Adipose tissue (tissue), 3 donors: Measurements from ENCODE around the gene PRR3. TPM values are rescaled to one million over a fixed set of nuclear protein-coding genes. Genes with fewer than 3 reads are reported as not detected.
"Not testable (repeated sequence)": the region's sequence is repeated elsewhere in the genome, so short reads cannot be mapped to it uniquely, and the experiment has no call there.

Experiments
- H3K27ac ChIP-seq: one replicate; pipeline ENCODE4 v1.5.1; 2013; ENCODE audit warnings: low read depth, low read length
- WGBS, 3 donors: extraction: QIAGEN DNeasy Blood & Tissue Kit; methylation state at CpG; one replicate each; pipeline ENCODE4 v1.1.7; 2013; 5-methylcytosine and 5-hydroxymethylcytosine counted together
- polyA plus RNA-seq, 3 donors: library from polyadenylated mRNA; stranded (reverse); fragments of 200-250 nt; gene quantifications; one replicate each; pipeline ENCODE4 v1.2.3, GENCODE V29; 2013
- donor health status: healthy with polysubstance abuse.
- donor health status: Bipolar disorder and iron deficiency.
- donor health status: healthy.

PRR3 gene, protein sequence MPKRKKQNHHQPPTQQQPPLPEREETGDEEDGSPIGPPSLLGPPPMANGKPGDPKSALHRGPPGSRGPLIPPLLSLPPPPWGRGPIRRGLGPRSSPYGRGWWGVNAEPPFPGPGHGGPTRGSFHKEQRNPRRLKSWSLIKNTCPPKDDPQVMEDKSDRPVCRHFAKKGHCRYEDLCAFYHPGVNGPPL
- 1 to 10 TPM; 4.0 to 6.2 (median 5.3) TPM for polyA plus RNA-seq

DNA sequence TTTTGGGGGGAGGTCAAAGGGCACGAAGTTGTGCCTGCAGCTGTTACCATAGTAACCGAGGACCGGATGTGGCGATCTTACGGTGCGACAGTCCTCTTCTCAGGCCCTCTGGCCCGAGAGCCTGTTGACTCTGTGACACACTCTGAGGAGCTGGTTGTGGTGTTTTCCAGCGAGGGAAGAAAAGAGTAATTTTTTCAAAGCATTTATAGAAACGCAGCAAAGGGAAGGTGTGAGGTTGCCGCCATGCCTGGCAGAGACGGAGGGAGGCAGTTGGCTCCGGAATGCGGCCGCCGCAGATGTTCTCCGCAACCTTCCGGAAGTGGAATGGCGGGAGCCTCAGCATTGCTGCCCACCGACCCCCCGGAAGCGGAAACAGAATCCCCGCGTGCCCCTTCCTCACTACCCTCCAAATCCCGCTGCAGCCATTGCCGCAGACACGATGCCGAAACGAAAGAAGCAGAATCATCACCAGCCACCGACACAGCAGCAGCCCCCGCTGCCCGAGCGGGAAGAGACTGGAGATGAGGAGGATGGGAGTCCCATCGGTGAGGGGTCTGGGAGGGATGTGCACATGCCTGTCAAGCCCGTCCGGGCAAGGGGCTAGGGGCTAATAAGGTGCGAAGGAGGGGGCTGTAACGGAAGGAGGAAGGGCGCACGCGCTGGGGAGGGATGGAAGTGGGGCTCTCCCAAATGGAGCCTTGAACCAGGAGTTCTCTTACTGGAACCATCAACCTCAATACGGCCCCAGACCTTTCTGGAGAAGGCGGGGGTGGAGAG lies at the start of gene PRR3:
Gene PRR3 (plus strand): TSS at position 390 of the 777 bp plus-strand sequence. CDS start 50 bp downstream, at position 440.
- 0 to 1% (median 0%) methylated on average over 42 of the region's 42 CpGs for WGBS, 3 donors
- peak within 1 kb of the TSS; percentile 96 for H3K27ac ChIP-seq

DNA sequence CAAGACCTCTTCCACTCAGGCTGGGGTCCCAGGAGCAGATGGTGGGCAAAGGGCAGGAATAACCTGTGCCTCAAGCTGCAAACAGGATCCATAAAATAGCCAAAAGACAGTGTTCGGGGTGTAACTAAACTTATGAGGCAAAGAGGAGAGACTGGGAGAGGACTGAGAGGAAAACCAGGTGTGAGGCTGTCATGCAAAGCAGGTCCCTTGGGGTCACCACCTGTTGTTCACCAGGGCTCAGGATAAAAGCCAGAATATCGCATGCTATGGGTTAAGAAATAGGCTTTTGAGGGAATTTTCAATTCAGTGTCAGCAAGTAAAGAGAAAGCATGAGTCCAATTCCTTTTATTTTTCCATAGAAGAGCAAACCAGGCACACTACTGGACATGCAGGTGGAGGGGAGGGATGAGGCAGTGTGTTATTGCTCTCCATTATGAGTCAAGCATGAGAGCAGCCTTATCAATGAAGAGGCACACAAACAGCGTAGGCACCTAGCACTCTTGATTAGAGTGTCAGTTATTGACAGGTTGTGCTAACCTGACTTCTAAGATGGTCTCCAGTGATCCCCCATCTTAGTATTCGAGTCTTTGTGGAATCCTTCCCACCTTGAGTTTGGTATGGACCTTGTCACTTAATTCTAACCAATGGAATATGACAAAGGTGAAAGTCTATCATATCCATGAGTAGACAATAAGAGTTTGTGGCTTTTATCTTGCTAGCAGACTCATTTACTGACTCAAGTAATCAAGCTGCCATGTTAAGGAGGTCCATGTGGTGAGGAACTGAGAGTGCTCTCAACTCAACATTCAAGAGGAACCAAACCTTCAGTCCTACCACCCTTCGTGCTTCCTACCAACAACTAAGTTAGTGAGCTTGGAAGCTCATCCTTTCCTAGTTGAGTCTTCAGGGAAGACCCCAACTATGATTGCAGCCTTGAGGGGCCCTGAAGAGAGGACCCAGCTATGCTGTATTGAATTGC lies 49.0 kb upstream of the PRR3 start:
- no peak overlapping the region for H3K27ac ChIP-seq
- 71 to 85% (median 82%) methylated on average over 5 of the region's 5 CpGs for WGBS, 3 donors

DNA sequence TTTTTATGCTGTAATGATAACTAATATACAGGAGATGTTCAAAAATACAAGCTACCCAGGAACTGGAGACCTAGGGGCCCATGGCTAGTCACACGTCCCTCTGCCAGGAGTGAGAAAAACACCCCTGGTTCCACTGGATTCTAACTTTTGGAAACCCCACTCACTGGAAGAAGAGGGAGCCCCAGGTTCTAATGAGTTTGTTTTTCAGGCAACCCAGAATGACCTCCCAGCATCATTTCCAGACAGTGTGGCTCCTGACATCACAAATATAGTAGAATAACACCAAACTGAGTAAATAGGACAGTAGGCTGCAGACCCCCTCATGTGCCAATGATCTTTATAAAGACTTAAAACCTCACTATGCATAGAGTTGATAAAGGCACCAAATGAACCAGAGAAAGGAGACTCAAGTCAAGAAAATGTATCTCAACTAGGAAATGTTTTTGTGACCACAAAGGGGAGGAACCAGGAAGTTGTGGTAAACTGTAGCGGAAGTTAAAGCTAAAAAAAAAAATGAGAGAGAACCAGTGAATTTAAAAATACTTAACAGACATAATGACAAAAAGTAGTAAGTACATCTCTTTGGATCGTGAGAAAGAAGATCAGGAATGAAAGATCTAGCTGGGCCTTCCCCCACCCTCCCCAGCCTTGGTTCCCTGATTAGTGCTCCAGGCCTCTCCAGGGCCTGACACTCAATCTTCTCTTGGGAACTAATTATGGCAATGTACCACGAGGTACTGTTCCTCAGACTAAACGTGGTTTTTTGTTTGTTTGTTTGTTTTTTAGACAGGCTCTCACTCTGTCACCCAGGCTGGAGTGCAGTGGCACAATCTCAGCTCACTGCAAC lies 48.0 kb upstream of the PRR3 start:
- no peak overlapping the region for H3K27ac ChIP-seq
- 25 to 37% (median 29%) methylated on average over 5 of the region's 5 CpGs for WGBS, 3 donors

DNA sequence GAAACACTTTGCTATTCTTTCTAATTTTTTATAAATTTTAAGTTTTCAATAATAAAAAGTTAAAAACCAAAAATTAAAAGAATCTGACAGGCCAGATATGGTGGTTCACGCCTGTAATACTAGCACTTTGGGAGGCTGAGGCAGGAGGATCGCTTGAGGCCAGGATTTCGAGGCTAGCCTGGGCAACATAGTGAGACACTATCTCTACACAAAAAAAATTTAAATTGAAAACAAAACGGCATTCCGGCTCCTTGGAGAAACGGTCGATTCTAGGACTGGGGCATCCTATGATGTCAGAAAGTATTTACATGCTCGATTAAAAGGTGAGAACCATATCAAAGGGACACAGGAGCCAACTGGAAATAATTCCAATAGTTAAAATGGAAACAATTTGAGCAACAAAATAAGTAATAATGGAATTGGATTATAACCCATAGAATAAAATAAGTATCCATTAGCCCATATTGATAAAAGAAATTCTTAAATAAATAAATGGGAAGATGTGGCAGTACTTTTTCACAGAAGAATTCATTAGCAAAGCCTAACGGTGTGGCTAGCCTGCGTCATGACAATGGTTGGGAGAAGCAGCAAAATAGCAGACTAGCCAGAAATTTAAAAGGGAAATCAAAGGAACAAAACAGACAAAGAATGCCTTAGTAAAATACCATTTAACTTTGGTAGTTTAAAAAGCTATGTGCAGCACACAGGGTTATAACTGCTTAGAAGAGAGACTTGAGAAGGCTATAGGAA lies 46.5 kb upstream of the PRR3 start:
- 80 to 86% (median 84%) methylated on average over 10 of the region's 10 CpGs for WGBS, 3 donors
- H3K27ac ChIP-seq = no peak overlapping the region

DNA sequence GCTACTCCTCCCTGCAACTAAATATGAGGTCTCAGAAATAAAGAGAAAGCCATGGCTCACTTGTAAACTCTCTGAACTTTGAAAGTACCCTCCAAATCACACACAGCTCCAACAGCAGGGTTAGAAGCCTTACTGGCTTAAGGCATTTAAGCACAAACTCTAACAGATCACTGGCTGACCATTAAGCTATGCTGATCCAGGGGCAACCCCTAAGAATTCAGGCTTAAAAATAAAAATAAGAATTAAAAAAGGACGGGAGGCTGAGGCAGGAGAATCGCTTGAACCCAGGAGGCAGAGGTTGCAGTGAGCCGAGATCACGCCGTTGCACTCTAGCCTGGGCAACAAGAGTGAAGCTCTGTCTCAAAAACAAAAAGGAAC lies 45.9 kb upstream of the PRR3 start:
- WGBS, 3 donors = 65 to 74% (median 66%) methylated on average over 5 of the region's 5 CpGs
- no peak overlapping the region for H3K27ac ChIP-seq

DNA sequence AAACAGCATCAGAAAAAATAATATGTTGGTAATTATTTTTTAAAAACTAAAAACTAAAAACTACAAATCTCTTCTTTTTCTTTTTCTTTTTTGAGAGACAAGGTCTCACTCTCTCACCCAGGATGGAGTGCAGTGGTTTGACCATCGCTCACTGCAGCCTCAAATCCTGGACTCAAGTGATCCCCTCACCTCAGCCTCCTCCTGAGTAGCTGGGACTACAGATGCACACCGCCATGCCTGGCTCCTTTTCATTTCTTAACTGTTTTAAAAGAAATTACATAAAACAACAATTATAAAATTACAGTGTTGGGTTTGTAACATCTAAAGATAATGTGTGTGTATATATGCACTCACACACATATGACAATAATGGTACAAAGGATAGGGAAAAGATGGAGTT lies 43.6 kb upstream of the PRR3 start:
- H3K27ac ChIP-seq = no peak overlapping the region
- 93 to 99% (median 97%) methylated on average over 2 of the region's 2 CpGs for WGBS, 3 donors

DNA sequence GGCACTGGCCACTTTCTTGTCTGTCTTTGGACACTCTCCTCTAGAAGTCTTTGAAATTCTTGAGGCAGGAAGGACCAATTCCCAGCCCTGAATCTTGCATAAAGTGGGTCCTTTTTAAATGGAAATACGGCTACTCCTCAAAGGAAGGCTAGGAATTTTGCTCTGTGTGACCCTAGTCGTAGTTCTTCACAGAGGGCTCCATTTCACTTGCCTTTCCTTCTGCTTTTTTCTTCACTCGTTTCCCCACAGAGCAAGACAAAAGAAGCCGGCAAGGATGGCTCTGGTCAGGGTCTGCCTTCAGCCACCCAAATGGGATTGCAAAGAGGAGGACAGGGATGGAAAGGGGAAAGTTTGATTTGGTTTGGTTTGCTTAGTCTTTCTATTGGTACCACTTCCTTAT lies 42.0 kb upstream of the PRR3 start:
- 33 to 37% (median 36%) methylated on average over 4 of the region's 4 CpGs for WGBS, 3 donors
- H3K27ac ChIP-seq = no peak overlapping the region

DNA sequence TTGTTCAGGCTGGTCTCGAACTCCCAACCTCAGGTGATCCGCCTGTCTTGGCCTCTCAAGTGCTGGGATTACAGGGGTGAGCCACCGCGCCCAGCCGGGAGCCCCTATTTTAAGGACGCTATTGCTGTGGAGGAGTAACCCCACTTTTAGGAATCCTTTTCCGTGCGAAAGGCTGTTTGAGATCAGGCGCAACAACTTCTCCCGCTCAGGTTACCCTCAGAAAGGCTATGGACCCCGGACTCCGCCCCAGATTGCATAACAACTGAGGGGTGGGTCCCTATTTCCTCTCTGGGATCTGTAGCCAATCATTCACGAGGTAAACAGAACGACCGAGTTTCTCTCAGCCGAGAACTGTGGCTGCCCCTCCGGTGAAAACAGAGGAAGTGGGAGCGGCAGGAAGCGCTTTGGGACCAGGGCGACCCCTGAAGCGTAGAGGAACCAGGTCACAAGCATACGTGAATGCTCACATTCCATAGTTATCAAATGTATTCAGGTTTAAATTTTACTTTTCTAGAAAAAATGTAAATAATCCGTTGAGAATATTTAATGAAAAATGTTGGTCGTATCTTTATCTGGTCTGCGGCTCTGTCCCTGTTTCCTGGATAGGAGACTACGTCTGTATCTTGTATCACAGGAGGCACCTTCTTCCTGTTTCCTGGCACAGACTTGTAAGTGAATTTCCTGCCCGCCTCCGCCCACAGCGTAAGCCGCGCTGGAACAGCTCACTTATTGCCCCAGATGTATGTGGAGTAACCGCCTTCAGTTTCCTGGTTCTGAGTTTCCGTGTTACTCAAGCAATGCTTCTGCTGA lies 40.9 kb upstream of the PRR3 start:
- H3K27ac ChIP-seq = peak overlapping the region; percentile 83

DNA sequence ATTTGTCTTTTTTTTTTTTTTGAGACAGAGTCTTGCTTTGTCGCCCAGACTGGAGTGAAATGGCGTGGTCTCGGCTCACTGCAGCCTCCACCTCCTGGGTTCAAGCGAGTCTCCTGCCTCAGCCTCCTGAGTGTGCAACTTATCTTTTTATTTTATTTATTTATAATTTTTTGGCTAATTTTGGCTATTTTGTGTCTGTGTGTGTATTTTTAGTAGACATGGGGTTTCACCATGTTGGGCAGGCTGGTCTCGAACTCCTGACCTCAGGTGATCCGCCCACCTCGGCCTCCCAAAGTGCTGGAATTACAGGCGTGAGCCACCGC lies 40.4 kb upstream of the PRR3 start:
- WGBS, 3 donors = 36 to 59% (median 38%) methylated on average over 8 to 9 of the region's 9 CpGs
- H3K27ac ChIP-seq = not testable (repeated sequence)

More for the DNA sequence above, 40.9 kb upstream of the PRR3 start:
- WGBS, 3 donors = 1 to 4% (median 2%) methylated on average over 33 of the region's 33 CpGs

DNA sequence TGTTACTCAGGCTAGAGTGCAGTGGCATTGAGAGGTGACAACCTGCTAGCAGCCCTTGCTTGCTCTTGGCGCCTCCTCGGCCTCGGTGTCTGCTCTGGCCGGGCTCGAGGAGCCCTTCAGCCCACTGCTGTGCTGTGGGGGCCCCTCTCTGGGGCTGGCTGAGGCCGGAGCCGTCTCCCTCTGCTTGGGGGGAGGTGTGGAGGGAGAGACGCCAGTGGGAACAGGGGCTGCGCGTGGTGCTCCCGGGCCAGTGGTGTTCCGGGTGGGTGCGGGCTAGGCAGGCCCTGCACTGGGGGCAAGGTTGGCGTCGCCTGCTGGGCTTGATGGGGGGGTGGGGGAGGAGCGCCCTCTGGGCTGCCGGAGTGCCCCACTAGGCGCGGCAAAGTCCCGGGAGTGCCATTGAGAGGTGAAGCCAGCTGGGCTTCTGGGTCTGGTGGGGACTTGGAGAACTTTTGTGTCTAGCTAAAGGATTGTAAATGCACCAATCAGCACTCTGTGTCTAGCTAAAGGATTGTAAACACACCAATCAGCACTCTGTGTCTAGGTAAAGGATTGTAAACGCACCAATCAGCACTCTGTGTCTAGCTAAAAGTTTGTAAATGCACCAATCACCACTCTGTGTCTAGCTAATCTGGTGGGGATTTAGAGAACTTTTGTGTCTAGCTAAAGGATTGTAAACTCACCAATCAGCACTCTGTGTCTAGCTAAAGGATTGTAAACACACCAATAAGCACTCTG lies 39.2 kb upstream of the PRR3 start:
- WGBS, 3 donors = 92 to 95% (median 94%) methylated on average over 21 of the region's 21 CpGs
- not testable (repeated sequence) for H3K27ac ChIP-seq

DNA sequence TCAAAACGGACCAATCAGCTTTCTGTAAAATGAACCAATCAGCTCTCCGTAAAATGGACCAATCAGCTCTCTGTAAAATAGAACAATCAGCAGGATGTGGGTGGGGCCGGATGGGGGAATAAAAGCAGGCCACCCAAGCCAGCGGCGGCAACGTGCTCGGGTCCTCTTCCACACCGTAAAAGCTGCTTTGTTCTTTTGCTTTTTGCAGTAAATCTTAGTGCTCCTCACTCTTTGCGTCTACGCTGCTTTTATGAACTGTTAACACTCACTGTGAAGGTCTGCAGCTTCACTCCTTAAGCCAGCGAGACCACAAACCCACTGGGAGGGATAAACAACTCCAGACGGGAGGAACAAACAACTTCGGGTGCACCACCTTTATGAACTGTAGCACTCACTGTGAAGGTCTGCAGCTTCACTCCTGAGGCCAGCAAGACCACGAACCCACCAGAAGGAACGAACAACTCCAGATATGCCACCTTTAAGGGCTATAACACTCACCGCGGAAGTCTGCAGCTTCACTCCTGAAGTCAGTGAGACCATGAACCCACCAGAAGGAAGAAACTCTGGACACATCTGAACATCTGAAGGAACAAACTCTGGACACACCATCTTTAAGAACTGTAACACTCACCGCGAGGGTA lies 38.5 kb upstream of the PRR3 start:
- 71 to 80% (median 74%) methylated on average over 19 of the region's 19 CpGs for WGBS, 3 donors
- not testable (repeated sequence) for H3K27ac ChIP-seq

DNA sequence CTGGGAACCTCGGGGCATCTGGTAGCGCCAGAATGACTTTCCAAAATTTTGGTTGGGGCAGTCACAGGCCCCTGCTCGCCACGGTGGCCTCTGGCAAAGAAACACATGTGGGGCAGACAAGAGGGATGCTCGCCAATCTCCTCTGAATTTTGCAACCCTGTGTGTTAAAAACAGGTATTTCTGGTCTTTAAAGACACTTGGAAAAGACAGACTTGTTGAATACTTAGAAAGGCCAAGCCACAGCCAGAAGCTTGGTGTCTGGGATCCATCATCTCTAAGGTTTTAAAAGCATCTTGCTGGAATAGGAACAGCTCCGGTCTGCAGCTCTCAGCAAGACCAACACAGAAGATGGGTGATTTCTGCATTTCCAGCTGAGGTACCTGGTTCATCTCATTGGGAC lies 36.6 kb upstream of the PRR3 start:
- H3K27ac ChIP-seq = no peak overlapping the region

DNA sequence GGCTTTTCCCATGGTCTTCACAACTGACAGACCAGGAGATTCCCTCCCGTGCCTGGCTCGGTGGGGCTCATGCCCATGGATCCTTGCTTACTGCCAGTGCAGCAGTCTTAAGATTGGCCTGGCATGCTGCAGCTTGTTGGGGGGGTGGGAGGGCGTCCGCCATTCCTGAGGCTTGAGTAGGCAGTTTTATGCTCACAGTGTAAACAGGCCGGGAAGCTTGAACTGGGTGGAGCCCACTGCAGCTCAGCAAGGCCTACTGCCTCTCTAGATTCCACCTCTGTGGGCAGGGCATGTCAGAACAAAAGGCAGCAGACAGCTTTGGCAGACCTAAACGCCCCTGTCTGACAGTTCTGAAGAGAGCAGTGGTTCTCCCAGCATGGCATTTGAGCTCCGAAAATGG lies 36.0 kb upstream of the PRR3 start:
- H3K27ac ChIP-seq = not testable (repeated sequence)
- WGBS, 3 donors = 75 to 79% (median 77%) methylated on average over 7 of the region's 7 CpGs

More for the DNA sequence above, 36.6 kb upstream of the PRR3 start:
- 91 to 93% (median 92%) methylated on average over 6 of the region's 6 CpGs for WGBS, 3 donors

DNA sequence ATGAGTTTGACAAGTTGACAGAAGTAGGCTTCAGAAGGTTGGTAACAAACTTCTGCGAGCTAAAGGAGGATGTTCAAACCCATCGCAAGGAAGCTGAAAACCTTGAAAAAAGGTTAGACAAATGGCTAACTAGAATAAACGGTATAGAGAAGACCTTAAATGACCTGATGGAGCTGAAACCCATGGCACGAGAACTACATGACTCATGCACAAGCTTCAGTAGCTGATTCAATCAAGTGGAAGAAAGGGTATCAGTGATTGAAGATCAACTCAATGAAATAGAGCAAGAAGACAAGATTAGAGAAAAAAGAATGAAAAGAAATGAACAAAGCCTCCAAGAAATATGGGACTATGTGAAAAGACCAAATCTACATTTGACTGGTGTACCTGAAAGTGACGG lies 35.1 kb upstream of the PRR3 start:
- not testable (repeated sequence) for H3K27ac ChIP-seq
- 83 to 89% (median 85%) methylated on average over 5 of the region's 5 CpGs for WGBS, 3 donors

DNA sequence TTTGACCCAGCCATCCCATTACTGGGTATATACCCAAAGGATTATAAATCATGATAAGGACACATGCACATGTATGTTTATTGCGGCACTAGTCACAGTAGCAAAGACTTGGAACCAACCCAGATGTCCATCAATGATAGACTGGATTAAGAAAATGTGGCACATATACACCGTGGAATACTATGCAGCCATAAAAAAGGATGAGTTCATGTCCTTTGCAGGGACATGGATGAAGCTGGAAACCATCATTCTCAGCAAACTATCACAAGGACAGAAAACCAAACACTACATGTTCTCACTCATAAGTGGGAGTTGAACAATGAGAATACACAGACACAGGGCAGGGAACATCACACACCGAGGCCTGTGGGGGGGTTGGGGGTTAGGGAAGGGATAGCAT lies 30.7 kb upstream of the PRR3 start:
- 89 to 96% (median 93%) methylated on average over 2 to 3 of the region's 3 CpGs for WGBS, 3 donors
- H3K27ac ChIP-seq = not testable (repeated sequence)
